Erythroblast (primary cell): ENCODE results near the gene C20orf144.

Experiments
- DNase-seq, 2 experiments: peaks; one replicate each; lab custom pipeline; 2025; lab: John Stamatoyannopoulos, UW
- GATA1 ChIP-seq: IDR thresholded peaks from 2 replicates; pipeline ENCODE4 v1.6.1; 2011; ENCODE audit warnings: low read depth, mild to moderate bottlenecking, control low read depth, low read length, moderate library complexity
- POLR2A ChIP-seq: IDR thresholded peaks from 2 replicates; pipeline ENCODE4 v1.6.1; 2011; ENCODE audit warnings: mild to moderate bottlenecking, low read length

The C20orf144 gene

GRCh38 chr20:33709905-33710541, 47.9 kb downstream of the C20orf144 start:
- peak in 1 of 2 experiments; percentile 38 for DNase-seq
- TF ChIP-seq POLR2A = no peak
- TF ChIP-seq GATA1 = no peak

DNA sequence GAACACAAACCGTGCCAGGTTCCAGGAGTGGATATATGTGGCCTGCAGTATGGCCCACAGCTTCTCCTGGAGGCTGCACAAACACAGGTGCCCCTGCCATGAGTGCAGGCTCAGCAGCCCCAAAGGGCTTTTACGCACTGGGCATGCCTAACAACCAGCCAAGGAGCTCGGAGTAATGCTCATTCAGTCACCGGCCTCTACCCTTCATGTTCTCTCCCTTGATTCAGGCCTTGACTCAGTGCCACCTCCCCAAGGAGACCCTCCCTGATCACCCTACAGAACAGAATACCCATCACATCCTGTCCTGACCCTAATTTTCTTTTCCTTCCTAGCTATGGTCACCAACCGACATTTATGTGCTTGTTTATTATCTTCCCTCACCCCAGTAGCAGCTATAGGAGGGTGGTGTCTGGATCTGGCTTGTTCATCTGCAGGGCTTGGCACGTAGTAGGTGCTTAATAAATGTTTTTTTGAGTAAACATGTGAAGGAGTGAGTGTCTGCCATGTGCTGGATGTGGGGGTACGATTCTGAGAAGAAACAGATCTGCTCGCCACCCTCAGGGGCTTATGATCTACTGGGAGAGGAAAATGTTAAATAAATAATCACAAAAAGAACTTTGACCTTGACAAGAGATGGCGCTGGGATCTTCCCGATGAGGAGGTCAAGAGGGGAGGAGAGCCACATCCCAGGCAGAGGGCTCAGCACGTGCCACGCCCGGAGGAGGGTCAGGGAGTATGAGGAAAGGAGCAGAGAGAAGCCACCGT, 48.7 kb downstream of the C20orf144 start:
- no peak for DNase-seq
- TF ChIP-seq GATA1 (no peak), POLR2A (no peak)

GRCh38 chr20:33711446-33711738, 49.3 kb downstream of the C20orf144 start:
- no peak for DNase-seq
- TF ChIP-seq POLR2A = no peak
- TF ChIP-seq GATA1 = no peak
